GM20000 (cell line): ENCODE results near the gene CLIC6.

Experiments
- DNase-seq: peaks from one replicate; pipeline ENCODE4 v3.0.0; 2012; ENCODE audit warnings: low spot score
- CTCF ChIP-seq: IDR thresholded peaks from 2 replicates; pipeline ENCODE4 v1.5.1; 2012; ENCODE audit warnings: mild to moderate bottlenecking, control low read depth; ENCODE audit errors: extremely low read depth, missing control alignments

Gene CLIC6

GRCh38 chr21:34687065-34687464 is 18.3 kb downstream of the CLIC6 start:
- no peak for DNase-seq
- no peak for TF ChIP-seq CTCF

GRCh38 chr21:34687745-34688144 is 19.0 kb downstream of the CLIC6 start:
- DNase-seq, result no peak
- TF ChIP-seq CTCF, result no peak

- DNase-seq, result no peak
- no peak for TF ChIP-seq CTCF
These were observed 19.4 kb downstream of the CLIC6 start for GRCh38 chr21:34688145-34688544.

GRCh38 chr21:34688715-34689114 is 19.9 kb downstream of the CLIC6 start:
- no peak for TF ChIP-seq CTCF
- no peak for DNase-seq

- DNase-seq, result no peak
- TF ChIP-seq CTCF, result no peak
These were observed 21.4 kb downstream of the CLIC6 start for GRCh38 chr21:34690041-34690792.

- no peak for DNase-seq
- TF ChIP-seq CTCF, result no peak
These were observed 22.0 kb downstream of the CLIC6 start for GRCh38 chr21:34690793-34691175.

GRCh38 chr21:34691390-34692032 is 22.7 kb downstream of the CLIC6 start:
- no peak for TF ChIP-seq CTCF
- DNase-seq, result no peak
